H1 (cell line): Measurements from ENCODE around the gene CCR9. TPM values are rescaled to one million over a fixed set of nuclear protein-coding genes. Genes with fewer than 3 reads are reported as not detected.

Experiments used
- CTCF ChIA-PET: fragments of 300-600 bp; sonication (Branson Sonifier 250); formaldehyde crosslinking; loops from one replicate; lab custom pipeline; 2021; ENCODE audit not compliant: partially characterized antibody; lab: Charles Lee
- POLR2A ChIA-PET: fragments of 300-600 bp; sonication (Branson Sonifier 250); formaldehyde crosslinking; loops from one replicate; lab custom pipeline; 2021; ENCODE audit warnings: inconsistent platforms; ENCODE audit not compliant: partially characterized antibody; lab: Charles Lee
- DNase-seq, 2 experiments: peaks; one replicate each; pipeline versions ENCODE4 v3.0.0 to v3.0.0-alpha.2; 2010 to 2022; ENCODE audit warnings: low spot score in 2 of 2, low read depth in 1 of 2, mixed read lengths in 1 of 2
- FAIRE-seq: peaks from 2 replicates; lab custom pipeline; 2011; peaks lifted over from hg19 to GRCh38; lab: Jason Lieb, UNC
- H2AFZ ChIP-seq: 2 replicates; pipeline ENCODE4 v1.8.1; 2012; ENCODE audit warnings: low read length, inconsistent platforms
- H2AK5ac ChIP-seq: 2 replicates; pipeline ENCODE4 v1.6.1; 2013; ENCODE audit warnings: low read depth, low read length
- H2BK120ac ChIP-seq: replicated peaks from 2 replicates; pipeline ENCODE3; 2013; ENCODE audit warnings: low read depth, low read length, inconsistent platforms
- H2BK12ac ChIP-seq: 2 replicates; pipeline ENCODE4 v1.6.1; 2013; ENCODE audit warnings: low read depth, low read length
- H2BK15ac ChIP-seq: 2 replicates; pipeline ENCODE4 v1.6.1; 2013; ENCODE audit warnings: low read length
- H2BK20ac ChIP-seq: 2 replicates; pipeline ENCODE4 v1.6.1; 2013; ENCODE audit warnings: low read length
- H2BK5ac ChIP-seq: 2 replicates; pipeline ENCODE4 v1.6.1; 2013; ENCODE audit warnings: low read depth, low read length
- H3K14ac ChIP-seq: 2 replicates; pipeline ENCODE4 v1.6.1; 2013; ENCODE audit warnings: inconsistent platforms; ENCODE audit not compliant: insufficient read length
- H3K18ac ChIP-seq: 2 replicates; pipeline ENCODE4 v1.6.1; 2013; ENCODE audit warnings: low read length; ENCODE audit errors: extremely low read depth
- H3K23ac ChIP-seq: 2 replicates; pipeline ENCODE4 v1.6.1; 2013; ENCODE audit warnings: inconsistent platforms; ENCODE audit not compliant: insufficient read length
- H3K23me2 ChIP-seq: 2 replicates; pipeline ENCODE4 v1.6.1; 2013; ENCODE audit warnings: low read depth, low read length
- H3K27ac ChIP-seq: 2 replicates; pipeline ENCODE4 v1.6.1; 2011; ENCODE audit warnings: low read depth, low read length, inconsistent platforms
- H3K27me3 ChIP-seq, 4 experiments: replicated peaks in 1 of 4; 1 replicate in 1 of 4; 2 replicates in 3 of 4; pipeline versions ENCODE4 v1.6.1 to v1.8.1; 2011 to 2013; ENCODE audit warnings: low read length in 3 of 4, mild to moderate bottlenecking in 3 of 4, inconsistent platforms in 2 of 4, mixed read lengths in 2 of 4, moderate library complexity in 1 of 4; ENCODE audit not compliant: control insufficient read depth in 3 of 4, insufficient read depth in 3 of 4; ENCODE audit errors: extremely low read depth in 1 of 4
- H3K36me3 ChIP-seq, 4 experiments: 2 replicates each; pipeline versions ENCODE4 v1.6.1 to v1.8.1; 2011 to 2013; ENCODE audit warnings: mild to moderate bottlenecking in 4 of 4, low read length in 3 of 4, moderate library complexity in 2 of 4, control low read depth in 1 of 4, inconsistent platforms in 1 of 4; ENCODE audit not compliant: insufficient read depth in 4 of 4, control insufficient read depth in 2 of 4
- H3K4ac ChIP-seq: replicated peaks from 2 replicates; pipeline ENCODE3; 2013; ENCODE audit warnings: low read length, low read depth, mixed read lengths, inconsistent platforms; ENCODE audit not compliant: insufficient read length
- H3K4me1 ChIP-seq, 4 experiments: replicated peaks in 1 of 4; 1 replicate in 1 of 4; 2 replicates in 3 of 4; pipeline versions ENCODE4 v1.6.1 to v1.8.1; 2011 to 2013; ENCODE audit warnings: low read length in 3 of 4, inconsistent platforms in 2 of 4, mixed read lengths in 1 of 4; ENCODE audit not compliant: insufficient read depth in 4 of 4, control insufficient read depth in 3 of 4
- H3K4me2 ChIP-seq, 2 experiments: 2 replicates each; pipeline versions ENCODE4 v1.6.1 to v1.8.1; 2011 to 2013; ENCODE audit warnings: low read depth in 2 of 2, low read length in 2 of 2, control low read depth in 1 of 2, inconsistent platforms in 1 of 2, mild to moderate bottlenecking in 1 of 2; ENCODE audit not compliant: insufficient read depth in 1 of 2
- H3K4me3 ChIP-seq, 4 experiments: fragments of 200-600, 300-600 bp in 1 of 4; sonication (generic), shearing (Covaris generic), sonication (Bioruptor Twin) in 1 of 4; 2 replicates each; pipeline versions ENCODE4 v1.5.1 to v1.8.1; 2011 to 2016; ENCODE audit warnings: low read length in 4 of 4, low read depth in 3 of 4, control low read depth in 2 of 4, inconsistent platforms in 2 of 4, mild to moderate bottlenecking in 2 of 4, mixed read lengths in 1 of 4, moderate library complexity in 1 of 4; ENCODE audit not compliant: insufficient read depth in 2 of 4; ENCODE audit errors: extremely low read depth in 1 of 4
- H3K56ac ChIP-seq: replicated peaks from 2 replicates; pipeline ENCODE3; 2013; ENCODE audit warnings: low read depth, mild to moderate bottlenecking, mixed read lengths, low read length, inconsistent platforms; ENCODE audit not compliant: insufficient read length
- H3K79me1 ChIP-seq: 2 replicates; pipeline ENCODE4 v1.6.1; 2013; ENCODE audit warnings: low read depth, low read length, control low read depth
- H3K79me2 ChIP-seq, 2 experiments: 2 replicates each; pipeline versions ENCODE4 v1.6.1 to v1.8.1; 2012 to 2013; ENCODE audit warnings: low read length in 2 of 2, mild to moderate bottlenecking in 2 of 2, inconsistent platforms in 1 of 2; ENCODE audit not compliant: insufficient read depth in 2 of 2, control insufficient read depth in 1 of 2
- H3K9ac ChIP-seq, 4 experiments: replicated peaks in 1 of 4; 1 replicate in 1 of 4; 2 replicates in 3 of 4; pipeline versions ENCODE4 v1.6.1 to v1.8.1; 2011 to 2013; ENCODE audit warnings: low read depth in 3 of 4, low read length in 3 of 4, control low read depth in 2 of 4, mild to moderate bottlenecking in 2 of 4, moderate library complexity in 2 of 4, inconsistent platforms in 1 of 4; ENCODE audit errors: extremely low read depth in 1 of 4
- H3K9me3 ChIP-seq, 2 experiments: 2 replicates each; pipeline versions ENCODE4 v1.6.1 to v1.8.1; 2012 to 2013; ENCODE audit warnings: mild to moderate bottlenecking in 2 of 2, moderate library complexity in 2 of 2, control low read depth in 1 of 2, inconsistent platforms in 1 of 2, low read depth in 1 of 2, low read length in 1 of 2, mixed read lengths in 1 of 2; ENCODE audit not compliant: insufficient read depth in 2 of 2
- H4K20me1 ChIP-seq, 2 experiments: replicated peaks in 1 of 2; 2 replicates each; pipeline versions ENCODE3 to v1.8.1; 2011 to 2013; ENCODE audit warnings: inconsistent platforms in 2 of 2, low read length in 2 of 2, mild to moderate bottlenecking in 1 of 2; ENCODE audit not compliant: insufficient read depth in 2 of 2, control insufficient read depth in 1 of 2
- H4K5ac ChIP-seq: 2 replicates; pipeline ENCODE4 v1.6.1; 2013; ENCODE audit warnings: low read length, low read depth, mixed read lengths, inconsistent platforms; ENCODE audit not compliant: insufficient read length
- H4K8ac ChIP-seq: 2 replicates; pipeline ENCODE4 v1.8.0; 2013; ENCODE audit warnings: mild to moderate bottlenecking, moderate library complexity, low read length, inconsistent platforms; ENCODE audit not compliant: insufficient read depth; ENCODE audit errors: extremely low read depth
- H4K91ac ChIP-seq: replicated peaks from 2 replicates; pipeline ENCODE3; 2013; ENCODE audit warnings: low read length, mixed read lengths, inconsistent platforms; ENCODE audit not compliant: insufficient read length
- ASH2L ChIP-seq: fragments of 200-600, 300-600 bp; sonication (generic); IDR thresholded peaks from one replicate; pipeline ENCODE4 v1.7.1; 2017; ENCODE audit warnings: low read length
- BCL11A ChIP-seq, 2 experiments: IDR thresholded peaks; one replicate each; pipeline ENCODE4 v1.6.1; 2011; ENCODE audit warnings: low read depth in 2 of 2, low read length in 2 of 2, mild to moderate bottlenecking in 2 of 2
- BRCA1 ChIP-seq: IDR thresholded peaks from 2 replicates; pipeline ENCODE4 v1.6.1; 2012; ENCODE audit warnings: low read depth, low read length, improper control_type of control experiment
- CBX8 ChIP-seq: fragments of 300-800, 300-1000 bp; sonication (generic); IDR thresholded peaks from 2 replicates; pipeline ENCODE4 v1.7.1; 2016; ENCODE audit warnings: low read depth, low read length, borderline replicate concordance
- CTBP2 ChIP-seq: IDR thresholded peaks from 2 replicates; pipeline ENCODE4 v1.7.0; 2011; ENCODE audit warnings: borderline replicate concordance, mild to moderate bottlenecking, moderate library complexity, mixed read lengths, low read length; ENCODE audit not compliant: insufficient read depth, insufficient read length
- EGR1 ChIP-seq: IDR thresholded peaks from 2 replicates; pipeline ENCODE4 v1.6.1; 2011; ENCODE audit warnings: low read depth, low read length, borderline replicate concordance
- HDAC6 ChIP-seq: IDR thresholded peaks from one replicate; pipeline ENCODE4 v1.7.1; 2012; ENCODE audit warnings: low read depth, mild to moderate bottlenecking, inconsistent platforms, low read length, moderate library complexity
- MAFK ChIP-seq: IDR thresholded peaks from 2 replicates; pipeline ENCODE4 v1.6.1; 2012; ENCODE audit warnings: low read depth, mild to moderate bottlenecking, improper control_type of control experiment, low read length
- POLR2A ChIP-seq, 2 experiments: IDR thresholded peaks; 1 replicate in 1 of 2; 2 replicates in 1 of 2; pipeline ENCODE4 v1.6.1; 2011; ENCODE audit warnings: low read depth in 2 of 2, low read length in 2 of 2, mild to moderate bottlenecking in 2 of 2; ENCODE audit errors: control extremely low read depth in 1 of 2
- POU5F1 ChIP-seq: IDR thresholded peaks from 2 replicates; pipeline ENCODE4 v1.6.1; 2011; ENCODE audit warnings: low read depth, mild to moderate bottlenecking, low read length, moderate library complexity
- RBBP5 ChIP-seq: IDR thresholded peaks from 2 replicates; pipeline ENCODE4 v1.7.1; 2012; ENCODE audit warnings: low read depth, mild to moderate bottlenecking, inconsistent platforms, low read length, moderate library complexity, borderline replicate concordance
- TAF1 ChIP-seq: IDR thresholded peaks from 2 replicates; pipeline ENCODE4 v1.6.1; 2011; ENCODE audit warnings: mild to moderate bottlenecking, low read depth, low read length
- ZNF274 ChIP-seq: IDR thresholded peaks from 2 replicates; pipeline ENCODE4 v1.7.0; 2012; ENCODE audit warnings: low read length, borderline replicate concordance; ENCODE audit errors: extremely low read depth
- WGBS, 2 experiments: shearing (Covaris generic) in 1 of 2; methylation state at CpG; one replicate each; pipeline versions ENCODE4 v1.1.6 to v1.1.7; 2013 to 2015; ENCODE audit warnings: low lambda C conversion rate in 2 of 2, mixed read lengths in 2 of 2, inconsistent platforms in 1 of 2, low coverage in 1 of 2, missing lambda C conversion rate in 1 of 2; ENCODE audit not compliant: insufficient replicate concordance in 2 of 2, insufficient coverage in 1 of 2, insufficient read length in 1 of 2; ENCODE audit errors: extremely low coverage in 1 of 2, missing lambda C conversion rate in 1 of 2; 5-methylcytosine and 5-hydroxymethylcytosine counted together
- polyA plus RNA-seq, 7 experiments: library from polyadenylated mRNA; depleted of rRNA in 3 of 7; stranded (reverse) in 5 of 7; unstranded in 2 of 7; fragments of >200 nt in 5 of 7; fragments of 200-250 nt in 2 of 7; gene quantifications; 1 replicate in 5 of 7; 2 replicates in 1 of 7; 4 replicates in 1 of 7; pipeline versions ENCODE4 v1.2.1 to v1.2.3, GENCODE V29; 2011 to 2013; ENCODE audit warnings: missing spikeins in 2 of 7, mixed read lengths in 2 of 7
- total RNA-seq: library from RNA; stranded (reverse); fragmentation: NEBNext Ultra II Directional; extraction: Animal tissue kit (Norgen Biotek cat#: 25700); gene quantifications from 2 replicates; pipeline ENCODE4 v1.2.1, GENCODE V29; 2021

The CCR9 gene
- total and polyA plus RNA-seq, 2 of the 8 experiments (the other 6 are each of a cell fraction or from before 2014, with no cell fraction given), result not detected

GRCh38 chr3:45864760-45865519 lies 21.4 kb upstream of the CCR9 start:
- ChIA-PET POLR2A (no interaction called here), CTCF (interaction anchor here (1.2 kb wide), 1 partner anchor 102 kb away, joined by 3 read pairs; no protein-coding TSS in a partner anchor)
- Histone ChIP-seq H3K18ac (no peak overlapping the region), H2BK120ac (no peak overlapping the region), H3K4ac (no peak overlapping the region), H4K20me1 (no peaks in the 10 kb centered on the region), H3K9ac (no peak overlapping the region), H3K23me2 (no peaks in the 10 kb centered on the region), H2BK15ac (no peak overlapping the region), H3K4me2 (no peak overlapping the region), H3K23ac (no peak overlapping the region), H2AK5ac (no peak overlapping the region), H4K91ac (no peak overlapping the region), H3K56ac (no peak overlapping the region), H3K4me3 (no peak overlapping the region), H4K5ac (no peak overlapping the region), H3K79me1 (no peaks in the 10 kb centered on the region), H3K9me3 (no peaks in the 10 kb centered on the region), H3K4me1 (no peaks in the 10 kb centered on the region), H3K27me3 (no peaks in the 10 kb centered on the region), H4K8ac (no peak overlapping the region), H2BK5ac (no peak overlapping the region), H2AFZ (no peak overlapping the region), H2BK20ac (no peak overlapping the region), H3K79me2 (no peaks in the 10 kb centered on the region), H3K14ac (no peak overlapping the region), H2BK12ac (no peak overlapping the region), H3K27ac (no peak overlapping the region), H3K36me3 (no peaks in the 10 kb centered on the region)
- 76% methylated on average over 8 of the region's 8 CpGs; no CpG with 5 or more reads in 1 of the 2 experiments for WGBS, 2 experiments
- TF ChIP-seq TAF1 (no peak), CTBP2 (no peak), CBX8 (no peak), HDAC6 (no peak), EGR1 (no peak), BRCA1 (no peak), POU5F1 (no peak), POLR2A (IDR thresholded peaks at IDR 0.05; ENCODE audit: control extremely low read depth in 1 of 2, low read depth in 2 of 2, low read length in 2 of 2) (no peak), RBBP5 (no peak), MAFK (no peak), ZNF274 (no peak), ASH2L (no peak), BCL11A (IDR thresholded peaks at IDR 0.05; ENCODE audit: low read depth in 2 of 2, low read length in 2 of 2) (no peak)
- no peak for DNase-seq
- FAIRE-seq, result no peak
